ENCODE results near the gene POLR3K. TPM values are rescaled to one million over a fixed set of nuclear protein-coding genes. Genes with fewer than 3 reads are reported as not detected.
"Not testable (repeated sequence)": the region's sequence is repeated elsewhere in the genome, so short reads cannot be mapped to it uniquely, and the experiment has no call there.

POLR3K gene
- polyA plus RNA-seq, 10 donors = 5.5 to 9.4 (median 7.8) TPM

GRCh38 chr16:46510-46909 is 6.9 kb downstream of the POLR3K start:
- DNase-seq = not testable (repeated sequence)

- DNase-seq = no peak
Observed at GRCh38 chr16:45454-45853, 8.0 kb downstream of the POLR3K start.

GRCh38 chr16:44655-45054 is 8.8 kb downstream of the POLR3K start:
- DNase-seq = no peak

GRCh38 chr16:43294-43693 is 10.1 kb downstream of the POLR3K start:
- no peak for DNase-seq

- DNase-seq = no peak
Observed at GRCh38 chr16:42691-43090, 10.7 kb downstream of the POLR3K start.

GRCh38 chr16:42069-42457 is 11.3 kb downstream of the POLR3K start:
- DNase-seq = no peak

- DNase-seq = no peak
Observed at GRCh38 chr16:41439-42068, 11.9 kb downstream of the POLR3K start.

GRCh38 chr16:38941-39892 is 14.2 kb downstream of the POLR3K start:
- DNase-seq = no peak

GRCh38 chr16:38206-38605 is 15.2 kb downstream of the POLR3K start:
- not testable (repeated sequence) for DNase-seq

GRCh38 chr16:37511-37910 is 15.9 kb downstream of the POLR3K start:
- DNase-seq = no peak

- no peak for DNase-seq
Observed at GRCh38 chr16:36336-36984, 16.9 kb downstream of the POLR3K start.

GRCh38 chr16:35678-36305 is 17.6 kb downstream of the POLR3K start:
- DNase-seq = no peak

GRCh38 chr16:35011-35677 is 18.3 kb downstream of the POLR3K start:
- no peak for DNase-seq

- DNase-seq = no peak
Observed at GRCh38 chr16:34648-34987, 18.8 kb downstream of the POLR3K start.

GRCh38 chr16:33877-34647 is 19.3 kb downstream of the POLR3K start:
- DNase-seq = no peak

- not testable (repeated sequence) for DNase-seq
Observed at GRCh38 chr16:33154-33876, 20.1 kb downstream of the POLR3K start.

GRCh38 chr16:30627-31026 is 22.8 kb downstream of the POLR3K start:
- DNase-seq = not testable (repeated sequence)

GRCh38 chr16:25926-26348 is 27.5 kb downstream of the POLR3K start:
- not testable (repeated sequence) for DNase-seq

GRCh38 chr16:24151-24550 is 29.3 kb downstream of the POLR3K start:
- DNase-seq = not testable (repeated sequence)

- not testable (repeated sequence) for DNase-seq
Observed at GRCh38 chr16:20886-21285, 32.5 kb downstream of the POLR3K start.

Measured in muscle of back (tissue), 11 donors.